ENCODE results near the gene SLC46A1.

Gene SLC46A1

DNA sequence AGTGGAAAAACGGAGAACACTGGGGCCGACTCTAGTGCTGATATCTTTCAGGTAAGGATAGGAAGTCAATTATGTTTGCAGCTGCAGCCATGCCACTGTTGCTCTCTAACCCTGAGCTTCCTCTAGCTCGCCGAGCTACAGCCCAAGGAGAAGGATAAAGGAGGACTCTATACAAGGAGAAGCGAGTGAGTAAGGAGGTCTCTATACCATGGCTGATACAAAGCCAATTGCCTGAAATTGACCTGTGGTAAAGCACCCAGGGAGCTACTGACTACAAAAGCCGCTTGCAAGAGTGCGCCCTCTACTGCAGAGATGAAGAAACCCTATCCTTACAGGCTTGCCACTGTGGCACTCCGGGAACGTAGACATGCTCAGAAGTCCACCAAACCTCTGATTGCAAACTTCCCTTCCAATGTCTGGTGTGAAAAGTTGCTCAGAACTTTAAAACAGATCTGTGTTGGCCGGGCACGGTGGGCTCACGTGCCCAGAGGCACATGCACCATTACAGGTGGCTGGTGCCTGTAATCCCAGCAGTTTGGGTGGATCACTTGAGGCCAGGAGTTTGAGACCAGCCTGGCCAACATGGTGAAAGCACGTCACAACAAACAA is 10.8 kb upstream of the SLC46A1 start:
- H3K9me3 ChIP-seq = no peaks in the 10 kb centered on the region
- TF ChIP-seq, protein P1, sequence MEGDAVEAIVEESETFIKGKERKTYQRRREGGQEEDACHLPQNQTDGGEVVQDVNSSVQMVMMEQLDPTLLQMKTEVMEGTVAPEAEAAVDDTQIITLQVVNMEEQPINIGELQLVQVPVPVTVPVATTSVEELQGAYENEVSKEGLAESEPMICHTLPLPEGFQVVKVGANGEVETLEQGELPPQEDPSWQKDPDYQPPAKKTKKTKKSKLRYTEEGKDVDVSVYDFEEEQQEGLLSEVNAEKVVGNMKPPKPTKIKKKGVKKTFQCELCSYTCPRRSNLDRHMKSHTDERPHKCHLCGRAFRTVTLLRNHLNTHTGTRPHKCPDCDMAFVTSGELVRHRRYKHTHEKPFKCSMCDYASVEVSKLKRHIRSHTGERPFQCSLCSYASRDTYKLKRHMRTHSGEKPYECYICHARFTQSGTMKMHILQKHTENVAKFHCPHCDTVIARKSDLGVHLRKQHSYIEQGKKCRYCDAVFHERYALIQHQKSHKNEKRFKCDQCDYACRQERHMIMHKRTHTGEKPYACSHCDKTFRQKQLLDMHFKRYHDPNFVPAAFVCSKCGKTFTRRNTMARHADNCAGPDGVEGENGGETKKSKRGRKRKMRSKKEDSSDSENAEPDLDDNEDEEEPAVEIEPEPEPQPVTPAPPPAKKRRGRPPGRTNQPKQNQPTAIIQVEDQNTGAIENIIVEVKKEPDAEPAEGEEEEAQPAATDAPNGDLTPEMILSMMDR (IDR thresholded peaks at IDR 0.05) = no peak
- H3K27ac ChIP-seq = no peak overlapping the region
- H3K27me3 ChIP-seq = no peaks in the 10 kb centered on the region
- no peaks in the 10 kb centered on the region for H3K4me1 ChIP-seq (ENCODE audit: control insufficient read depth in 1 of 2, insufficient read depth in 1 of 2, low read depth in 1 of 2, low read length in 1 of 2)
- no peak overlapping the region for H3K4me3 ChIP-seq (ENCODE audit: low read depth in 1 of 2, low read length in 1 of 2)
- no peaks in the 10 kb centered on the region for H3K36me3 ChIP-seq

DNA sequence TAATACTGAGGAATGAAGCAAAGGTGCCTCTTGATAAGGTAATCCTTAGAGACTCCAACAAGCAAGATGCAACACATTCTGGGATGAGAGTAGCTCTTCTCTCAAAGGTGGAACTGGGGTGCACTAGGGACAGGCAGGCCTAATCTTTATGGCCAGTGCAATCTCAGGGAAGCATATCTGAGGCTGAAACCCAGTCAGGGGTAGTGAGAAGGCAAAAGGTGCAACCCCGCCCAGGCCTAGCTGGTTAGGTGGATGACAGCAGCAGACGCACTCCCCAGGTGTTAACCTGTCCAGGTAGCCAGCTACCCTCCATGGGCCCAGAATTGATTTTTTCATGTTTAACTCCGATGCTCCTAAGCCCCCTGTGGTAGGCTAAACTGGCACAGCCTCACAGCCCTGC is 9.9 kb upstream of the SLC46A1 start:
- Histone ChIP-seq H3K27me3 (no peaks in the 10 kb centered on the region), H3K9me3 (no peaks in the 10 kb centered on the region), H3K4me3 (ENCODE audit: low read depth in 1 of 2, low read length in 1 of 2) (no peak overlapping the region), H3K27ac (no peak overlapping the region), H3K36me3 (no peaks in the 10 kb centered on the region), H3K4me1 (ENCODE audit: control insufficient read depth in 1 of 2, insufficient read depth in 1 of 2, low read depth in 1 of 2, low read length in 1 of 2) (no peaks in the 10 kb centered on the region)
- TF ChIP-seq, protein P1 (IDR thresholded peaks at IDR 0.05) = no peak

- TF ChIP-seq, protein P1 (IDR thresholded peaks at IDR 0.05) = no peak
- no peaks in the 10 kb centered on the region for H3K27me3 ChIP-seq
Observed at GRCh38 chr17:28413804-28414203, 7.8 kb upstream of the SLC46A1 start.

GRCh38 chr17:28412099-28412498 is 6.1 kb upstream of the SLC46A1 start:
- H3K27me3 ChIP-seq = no peaks in the 10 kb centered on the region
- no peaks in the 10 kb centered on the region for H3K9me3 ChIP-seq
- no peak overlapping the region for H3K4me3 ChIP-seq (ENCODE audit: low read depth in 1 of 2, low read length in 1 of 2)
- H3K36me3 ChIP-seq = no peaks in the 10 kb centered on the region
- no peak overlapping the region for H3K27ac ChIP-seq
- H3K4me1 ChIP-seq (ENCODE audit: control insufficient read depth in 1 of 2, insufficient read depth in 1 of 2, low read depth in 1 of 2, low read length in 1 of 2) = no peaks in the 10 kb centered on the region
- TF ChIP-seq, protein P1 (IDR thresholded peaks at IDR 0.05) = no peak

More at GRCh38 chr17:28413804-28414203, 7.8 kb upstream of the SLC46A1 start:
- H3K36me3 ChIP-seq = no peaks in the 10 kb centered on the region
- no peaks in the 10 kb centered on the region for H3K4me1 ChIP-seq (ENCODE audit: control insufficient read depth in 1 of 2, insufficient read depth in 1 of 2, low read depth in 1 of 2, low read length in 1 of 2)
- no peaks in the 10 kb centered on the region for H3K9me3 ChIP-seq
- H3K4me3 ChIP-seq (ENCODE audit: low read depth in 1 of 2, low read length in 1 of 2) = no peak overlapping the region
- no peak overlapping the region for H3K27ac ChIP-seq

- H3K27ac ChIP-seq = no peak overlapping the region
- H3K9me3 ChIP-seq = no peaks in the 10 kb centered on the region
- H3K4me3 ChIP-seq (ENCODE audit: low read depth in 1 of 2, low read length in 1 of 2) = no peak overlapping the region
- TF ChIP-seq, protein P1 (IDR thresholded peaks at IDR 0.05) = no peak
- H3K4me1 ChIP-seq (ENCODE audit: control insufficient read depth in 1 of 2, insufficient read depth in 1 of 2, low read depth in 1 of 2, low read length in 1 of 2) = peaks cover 9 to 18% of the 10 kb centered on the region in 2 experiments
- H3K36me3 ChIP-seq = no peaks in the 10 kb centered on the region
- peaks cover 21% of the 10 kb centered on the region for H3K27me3 ChIP-seq
Observed at GRCh38 chr17:28407974-28408306, 1.9 kb upstream of the SLC46A1 start.
